Femur (tissue), 1 donor: ENCODE measurements around the gene POLN.
A peak's percentile ranks its signal among the peaks of the same experiment; 100 is the strongest.

Experiments
- DNase-seq: peaks from one replicate; pipeline ENCODE4 v3.0.0-alpha.2; 2017

The POLN gene

DNA sequence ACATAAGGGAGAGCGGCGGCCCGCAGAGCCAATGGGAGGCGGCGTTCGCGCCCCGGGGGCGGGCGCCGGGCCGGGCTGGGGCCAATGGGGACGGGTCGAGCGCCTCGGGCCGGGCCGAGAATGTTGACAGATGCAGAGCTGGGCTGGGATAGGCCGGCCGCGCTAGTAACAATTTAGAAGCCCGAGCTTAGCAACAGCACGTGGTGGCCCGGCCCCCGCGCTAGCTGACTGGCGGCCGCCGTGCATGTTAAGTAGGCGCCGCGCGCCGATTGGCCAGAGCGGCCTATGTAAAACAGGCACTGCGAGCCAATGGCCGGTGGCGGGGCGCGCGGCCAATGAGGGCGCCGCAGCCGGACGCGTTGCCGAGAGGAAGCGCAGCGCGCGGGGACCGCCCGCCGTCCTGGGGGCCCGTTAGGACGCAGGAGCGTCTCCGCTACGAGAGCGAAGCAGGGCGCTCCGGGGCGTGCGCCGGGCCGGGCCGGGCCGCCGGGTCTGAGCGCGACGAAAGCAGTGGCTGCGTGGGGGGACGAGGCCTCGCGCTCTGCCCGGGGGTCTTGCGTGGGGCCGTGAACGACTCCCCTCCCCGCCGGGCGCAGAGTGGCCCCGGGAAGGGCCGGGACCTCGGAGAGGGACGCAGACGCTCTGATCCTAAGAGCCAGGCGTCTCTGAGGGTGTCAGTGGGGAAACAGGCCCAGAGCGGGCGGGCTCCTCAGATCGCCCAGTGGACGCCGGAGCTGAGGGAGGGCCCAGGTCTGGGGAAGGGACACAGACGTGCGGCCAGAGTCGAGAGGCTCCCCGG, 20.4 kb upstream of the POLN start:
- peak; percentile 100 for DNase-seq

DNA sequence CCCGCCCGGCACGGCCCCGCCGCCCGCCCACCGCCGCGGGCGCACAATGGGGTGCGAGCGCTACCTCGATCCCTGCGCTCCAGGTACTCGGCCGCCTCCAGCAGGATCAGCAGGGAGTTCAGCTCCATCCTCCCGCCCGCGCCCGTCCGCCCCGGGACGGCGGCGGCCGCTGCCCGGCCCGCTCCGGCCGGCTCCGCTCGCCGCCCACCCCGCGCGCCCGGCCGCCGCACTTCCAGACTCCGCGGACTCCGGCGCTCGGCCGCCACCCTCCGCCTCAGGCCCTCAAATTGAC, 19.9 kb upstream of the POLN start, which contains the start of gene MXD4:
MXD4 (minus strand) TSS at position 257 of the 292 bp plus-strand sequence; CDS start at position 128, 129 bp downstream.
- no peak for DNase-seq

- peak; percentile 60 for DNase-seq
These were observed 19.4 kb upstream of the POLN start for GRCh38 chr4:2261110-2261852.

DNA sequence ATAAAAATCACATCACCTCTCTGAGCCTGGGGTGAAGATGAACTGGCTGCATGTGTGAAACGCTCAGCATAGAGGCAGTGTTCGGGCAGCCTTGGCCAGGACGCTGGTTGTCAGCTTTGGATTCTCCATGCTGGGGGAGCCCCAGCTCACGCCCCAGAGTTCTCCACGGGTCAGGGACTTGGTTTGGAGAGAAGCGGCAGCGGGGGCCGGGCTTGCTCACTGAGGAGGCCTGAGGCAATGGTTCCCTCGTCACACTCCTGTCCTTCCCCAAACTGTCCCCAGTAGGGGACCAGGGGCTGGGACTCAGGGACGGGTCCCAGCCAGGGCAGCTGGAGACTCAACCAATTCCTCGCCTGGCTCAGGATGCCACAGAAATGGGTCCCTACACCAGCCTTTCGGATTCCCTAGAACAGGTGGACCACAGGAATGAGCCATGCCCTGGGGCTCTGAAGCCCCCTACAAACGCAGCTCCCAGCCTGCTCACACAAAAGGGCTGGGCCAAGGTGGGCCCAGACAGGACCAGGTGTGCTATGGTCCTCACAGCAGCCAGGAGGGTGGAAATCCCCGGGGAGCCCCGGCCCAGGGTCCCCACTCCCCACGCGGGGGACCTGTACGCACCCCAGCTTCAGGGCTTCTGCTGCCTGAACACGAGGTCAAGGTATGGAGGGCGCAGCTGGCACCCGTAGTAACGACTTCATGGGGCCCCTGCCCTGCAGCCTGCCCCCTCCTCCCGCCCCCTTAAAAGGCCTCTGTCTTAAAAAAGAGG, 18.6 kb upstream of the POLN start:
- peak; percentile 32 for DNase-seq

- DNase-seq = peak; percentile 17
These were observed 17.8 kb upstream of the POLN start for GRCh38 chr4:2259541-2260343.

- no peak for DNase-seq
These were observed 17.2 kb upstream of the POLN start for GRCh38 chr4:2259036-2259540.

- DNase-seq = peak; percentile 23
These were observed 16.4 kb upstream of the POLN start for GRCh38 chr4:2258091-2259035.

GRCh38 chr4:2257361-2258081, 15.6 kb upstream of the POLN start:
- peak; percentile 19 for DNase-seq

DNA sequence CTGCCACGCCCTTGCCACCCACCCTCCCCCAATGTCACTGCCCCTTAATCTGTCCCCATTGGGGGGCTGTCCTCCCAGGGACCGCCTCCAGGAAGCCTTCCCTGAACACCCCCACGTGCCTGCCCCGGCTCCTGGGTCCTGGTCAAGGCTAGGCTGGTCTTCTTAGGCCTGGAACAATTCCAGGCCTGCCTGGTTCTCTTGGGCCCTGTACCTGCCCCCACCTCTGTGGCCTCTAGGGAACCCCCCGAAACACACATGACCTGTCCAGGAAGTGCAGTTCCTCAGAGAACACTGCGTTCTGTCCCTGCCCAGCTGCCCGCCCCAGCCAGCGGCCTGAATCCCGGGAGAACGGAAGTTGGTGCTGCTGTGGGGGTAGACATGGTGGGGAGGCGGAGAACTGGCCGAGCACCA, 14.9 kb upstream of the POLN start:
- DNase-seq = peak; percentile 25

GRCh38 chr4:2256156-2256731, 14.3 kb upstream of the POLN start:
- peak; percentile 60 for DNase-seq

- peak; percentile 59 for DNase-seq
These were observed 13.7 kb upstream of the POLN start for GRCh38 chr4:2255501-2256155.

DNA sequence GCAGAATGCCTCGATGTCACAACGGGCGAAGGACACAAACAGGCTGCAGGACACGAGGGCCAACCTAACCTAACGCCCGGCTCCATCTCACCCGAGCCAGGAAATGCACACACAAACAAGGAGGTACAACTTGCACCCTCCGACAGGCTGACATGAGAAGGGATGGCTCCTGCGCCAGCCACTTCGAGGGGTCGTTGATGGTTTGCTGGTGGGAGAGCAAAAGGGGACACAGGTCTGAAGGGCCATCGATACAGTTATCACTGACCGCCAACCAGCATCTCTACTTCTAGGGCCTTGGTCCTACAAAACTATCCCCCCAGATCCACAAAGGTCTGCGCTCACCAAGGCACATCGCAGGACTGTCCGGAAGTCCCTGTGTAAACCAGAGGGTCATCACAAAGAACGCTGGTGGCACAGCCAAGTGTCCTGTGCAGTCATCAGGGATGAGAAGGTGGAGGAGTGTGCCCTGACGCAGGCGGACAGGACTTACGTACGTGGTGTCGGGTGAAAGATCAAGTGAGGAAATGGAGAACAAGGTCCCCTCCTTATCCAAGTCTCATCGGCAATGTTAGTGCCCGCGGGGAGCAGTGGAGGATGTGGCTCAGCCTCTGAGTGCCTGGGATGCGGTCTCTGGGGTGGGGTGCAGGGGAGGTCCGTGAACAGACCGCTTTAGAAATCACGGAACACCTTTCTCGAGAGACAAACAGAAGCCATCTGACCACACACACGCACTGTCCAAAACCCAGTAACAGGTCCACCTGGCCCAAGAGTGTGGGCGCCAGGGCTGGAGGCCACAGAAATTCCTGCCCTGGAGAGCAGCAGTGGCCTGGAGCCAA, 13.0 kb upstream of the POLN start:
- peak; percentile 19 for DNase-seq

DNA sequence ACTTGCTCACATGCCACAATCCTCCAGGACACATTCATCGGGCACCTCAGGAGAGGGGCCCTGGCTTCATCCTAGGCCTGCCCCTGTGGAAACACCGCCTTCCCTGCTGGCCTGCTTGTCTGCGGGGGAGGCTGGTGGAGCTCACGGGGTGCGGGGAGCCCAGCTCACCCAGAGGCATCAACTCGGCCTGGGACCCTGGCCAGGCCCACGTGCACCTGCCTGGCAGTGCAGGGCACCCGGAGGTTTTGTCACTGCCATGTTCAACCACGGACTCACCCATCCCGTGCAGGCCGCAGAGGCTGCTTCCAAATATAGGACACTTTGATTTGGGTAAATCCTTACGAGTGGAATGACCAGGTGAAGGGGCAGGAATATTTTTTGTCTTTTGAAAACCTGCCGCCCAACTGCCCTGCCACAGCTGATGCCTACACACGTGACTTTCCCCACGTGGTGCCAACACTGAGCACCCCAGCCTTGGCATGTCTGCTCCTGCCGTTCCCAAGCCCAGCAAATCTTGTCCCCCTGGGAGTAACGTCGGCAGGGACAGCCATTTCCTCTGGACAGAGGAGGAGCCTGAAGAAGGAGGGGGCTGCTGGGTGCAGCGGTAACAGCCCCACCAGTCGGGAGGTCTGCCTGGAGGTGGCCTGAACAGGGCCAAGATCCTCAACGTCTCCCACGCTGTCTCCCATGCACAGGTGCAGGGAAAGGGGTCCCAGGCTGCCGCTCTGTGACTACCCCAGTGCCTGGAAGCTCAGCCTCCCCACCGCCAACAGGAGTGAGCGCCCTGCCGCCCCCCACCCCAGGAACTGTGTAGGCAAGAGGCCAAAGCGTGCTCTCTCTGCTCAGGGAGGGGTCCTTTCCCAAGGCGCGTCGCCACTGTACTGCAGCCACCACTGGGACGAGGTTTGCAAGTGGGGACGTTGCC, 11.5 kb upstream of the POLN start:
- DNase-seq = peak; percentile 17

- DNase-seq = no peak
These were observed 10.7 kb upstream of the POLN start for GRCh38 chr4:2252530-2253091.

- no peak for DNase-seq
These were observed 10.0 kb upstream of the POLN start for GRCh38 chr4:2251795-2252529.

- peak; percentile 17 for DNase-seq
These were observed 9.3 kb upstream of the POLN start for GRCh38 chr4:2251073-2251794.
